HS-5 (cell line): ENCODE results near the gene ANKDD1A.

Source experiments
- DNase-seq: peaks from one replicate; pipeline ENCODE4 v3.0.0-alpha.2; 2012; ENCODE audit warnings: low read depth

Gene ANKDD1A

GRCh38 chr15:64895285-64896065 lies 16.2 kb upstream of the ANKDD1A start:
- DNase-seq, result no peak

- no peak for DNase-seq
Measured at GRCh38 chr15:64896371-64897069, 15.2 kb upstream of the ANKDD1A start.

GRCh38 chr15:64897345-64897985 lies 14.2 kb upstream of the ANKDD1A start:
- peak; percentile 57 for DNase-seq

GRCh38 chr15:64898406-64898805 lies 13.3 kb upstream of the ANKDD1A start:
- no peak for DNase-seq

- no peak for DNase-seq
Measured at GRCh38 chr15:64901141-64901540, 10.6 kb upstream of the ANKDD1A start.

GRCh38 chr15:64901914-64902313 lies 9.8 kb upstream of the ANKDD1A start:
- DNase-seq, result no peak

GRCh38 chr15:64902863-64903262 lies 8.8 kb upstream of the ANKDD1A start:
- no peak for DNase-seq

GRCh38 chr15:64903326-64903950 lies 8.3 kb upstream of the ANKDD1A start:
- DNase-seq, result no peak

GRCh38 chr15:64904189-64904588 lies 7.5 kb upstream of the ANKDD1A start:
- DNase-seq, result no peak

GRCh38 chr15:64905119-64905831 lies 6.4 kb upstream of the ANKDD1A start:
- DNase-seq, result no peak

- no peak for DNase-seq
Measured at GRCh38 chr15:64905941-64906340, 5.8 kb upstream of the ANKDD1A start.

GRCh38 chr15:64906402-64906801 lies 5.3 kb upstream of the ANKDD1A start:
- no peak for DNase-seq

- no peak for DNase-seq
Measured at GRCh38 chr15:64907991-64908390, 3.7 kb upstream of the ANKDD1A start.

GRCh38 chr15:64909546-64909945 lies 2.2 kb upstream of the ANKDD1A start:
- no peak for DNase-seq

GRCh38 chr15:64912379-64913325 lies 950 bp downstream of the ANKDD1A start:
- no peak for DNase-seq

GRCh38 chr15:64915518-64916227 lies 4.0 kb downstream of the ANKDD1A start:
- DNase-seq, result no peak

GRCh38 chr15:64916365-64916764 lies 4.7 kb downstream of the ANKDD1A start:
- DNase-seq, result no peak

- no peak for DNase-seq
Measured at GRCh38 chr15:64917211-64917610, 5.5 kb downstream of the ANKDD1A start.

GRCh38 chr15:64919721-64920120 lies 8.0 kb downstream of the ANKDD1A start:
- DNase-seq, result no peak

- no peak for DNase-seq
Measured at GRCh38 chr15:64921711-64922110, 10.0 kb downstream of the ANKDD1A start.
